M059J (cell line): ENCODE data around the gene ACTBL2. TPM values are rescaled to one million over a fixed set of nuclear protein-coding genes. Genes with fewer than 3 reads are reported as not detected.
"Not testable (repeated sequence)": the region's sequence is repeated elsewhere in the genome, so short reads cannot be mapped to it uniquely, and the experiment has no call there.

Experiments
- DNase-seq: peaks from one replicate; pipeline ENCODE4 v3.0.0-alpha.2; 2012; ENCODE audit warnings: low read depth
- total RNA-seq: library from RNA; depleted of rRNA; stranded (reverse); fragments of >200 nt; shearing (Covaris generic); gene quantifications from 2 replicates; pipeline ENCODE4 v1.2.3, GENCODE V29; 2014

The ACTBL2 gene
- total RNA-seq, 1 experiment from 2014 or later, result 12.9 TPM

DNA sequence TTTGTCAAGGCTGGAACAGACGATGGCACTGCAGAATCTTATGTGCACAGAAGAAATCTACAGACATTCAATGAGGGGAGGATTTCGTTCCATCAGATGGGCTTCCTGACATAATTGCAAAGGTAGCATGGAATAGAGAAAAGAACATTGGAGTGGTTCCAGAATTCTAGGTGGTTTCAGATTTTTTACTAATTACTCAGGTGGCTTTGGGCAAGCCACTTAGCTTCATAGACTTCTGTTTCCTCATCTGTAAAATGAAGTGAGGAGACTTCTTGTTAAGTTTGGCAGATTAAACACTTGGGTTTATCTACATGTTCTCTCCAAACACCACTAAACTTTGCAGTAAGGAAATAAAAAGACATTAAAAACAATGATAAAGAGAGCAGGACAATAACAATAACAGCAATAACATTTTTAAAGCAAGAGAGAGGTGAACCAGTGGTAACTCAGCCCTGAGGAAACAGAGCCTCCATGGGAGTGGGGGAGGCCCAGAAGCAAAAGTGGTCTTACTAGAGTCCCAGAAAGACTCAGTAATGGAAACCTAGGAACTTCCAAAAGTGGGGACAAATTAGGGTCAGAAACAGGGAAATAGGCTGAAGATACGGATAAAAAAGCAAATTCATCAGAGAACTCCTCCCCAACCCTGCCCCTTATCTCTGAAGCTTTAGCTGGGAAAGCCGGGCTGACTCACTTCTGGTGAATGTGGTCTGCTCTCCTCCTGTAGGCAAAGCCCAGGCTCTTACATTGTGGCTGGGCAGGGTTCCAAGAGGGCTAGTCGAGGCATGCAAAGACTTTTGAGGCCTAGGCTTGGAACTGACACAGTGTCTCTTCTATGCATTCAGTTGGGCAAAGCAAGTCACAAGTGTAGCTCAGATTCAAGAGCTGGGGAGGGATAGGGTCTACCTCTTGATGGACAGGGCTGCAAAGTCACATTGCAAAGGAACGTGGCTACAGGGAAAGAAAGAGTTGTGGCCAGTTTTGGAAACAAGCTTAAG is 11.8 kb upstream of the ACTBL2 start:
- DNase-seq, result peak; percentile 98

DNA sequence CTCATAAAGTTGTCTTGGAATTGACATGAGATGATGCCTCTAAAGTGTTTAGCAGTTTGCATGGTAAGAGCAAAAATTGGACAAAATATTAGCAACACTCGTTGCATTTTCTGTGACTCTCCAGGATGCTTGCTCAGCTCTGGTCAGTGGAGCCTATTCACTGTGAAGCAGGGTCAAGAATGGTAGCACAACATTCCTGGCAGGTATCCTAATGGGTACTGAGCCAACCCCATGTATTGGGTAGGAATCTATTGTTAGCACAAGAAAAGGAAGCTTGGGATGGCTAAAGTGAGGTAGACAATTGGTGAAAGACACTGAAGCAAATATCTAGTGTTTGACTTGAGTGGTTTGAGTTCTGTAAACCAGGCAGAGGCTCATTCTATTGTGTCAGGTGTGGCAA is 10.4 kb upstream of the ACTBL2 start:
- DNase-seq, result peak; percentile 85

DNA sequence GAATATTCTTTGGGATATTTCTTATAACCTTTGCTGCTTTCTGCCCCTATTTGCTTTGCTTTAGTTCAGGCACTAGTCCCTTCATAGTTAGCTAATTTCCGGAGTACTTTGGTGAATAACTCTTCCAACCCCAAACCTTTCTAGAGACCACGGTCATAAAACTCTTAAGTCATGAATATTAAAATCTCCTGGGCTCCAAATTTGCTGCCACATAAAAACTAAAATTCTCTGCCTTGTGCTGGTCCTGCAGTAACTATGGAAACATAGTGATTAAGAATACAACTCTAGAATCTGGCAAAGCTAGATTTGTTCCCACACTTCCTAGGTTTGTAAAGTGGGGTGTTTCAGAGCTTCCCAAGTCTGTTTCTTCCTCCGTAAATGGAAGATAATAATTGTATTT is 10.0 kb upstream of the ACTBL2 start:
- peak; percentile 81 for DNase-seq

DNA sequence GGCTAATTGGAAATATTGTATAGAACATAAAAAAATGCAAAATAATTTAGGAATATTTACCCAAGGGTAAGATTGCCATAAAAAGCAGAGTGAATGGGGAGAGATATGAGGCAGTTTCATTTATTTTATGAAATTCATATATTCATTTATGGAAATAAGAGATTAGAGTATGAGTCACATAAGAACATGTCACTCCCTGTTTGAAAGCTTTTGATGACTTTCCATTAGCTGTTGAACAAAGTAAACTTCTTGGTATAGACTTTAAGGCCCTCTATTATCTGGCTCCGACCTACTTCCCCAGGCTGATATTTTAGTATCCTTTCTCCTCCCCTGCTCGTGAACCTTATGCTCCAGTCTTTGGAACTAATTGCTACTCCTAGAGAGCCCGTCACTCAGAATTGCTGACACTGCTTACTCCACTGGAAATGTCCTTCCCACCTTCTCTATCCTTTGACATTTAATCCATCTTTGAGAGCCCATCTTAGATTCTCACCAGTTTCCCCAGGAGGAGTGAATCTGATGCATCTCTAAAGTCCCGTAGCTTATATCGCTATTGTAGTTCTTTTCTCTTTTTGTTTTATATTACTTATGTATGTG is 8.9 kb upstream of the ACTBL2 start:
- DNase-seq, result no peak

DNA sequence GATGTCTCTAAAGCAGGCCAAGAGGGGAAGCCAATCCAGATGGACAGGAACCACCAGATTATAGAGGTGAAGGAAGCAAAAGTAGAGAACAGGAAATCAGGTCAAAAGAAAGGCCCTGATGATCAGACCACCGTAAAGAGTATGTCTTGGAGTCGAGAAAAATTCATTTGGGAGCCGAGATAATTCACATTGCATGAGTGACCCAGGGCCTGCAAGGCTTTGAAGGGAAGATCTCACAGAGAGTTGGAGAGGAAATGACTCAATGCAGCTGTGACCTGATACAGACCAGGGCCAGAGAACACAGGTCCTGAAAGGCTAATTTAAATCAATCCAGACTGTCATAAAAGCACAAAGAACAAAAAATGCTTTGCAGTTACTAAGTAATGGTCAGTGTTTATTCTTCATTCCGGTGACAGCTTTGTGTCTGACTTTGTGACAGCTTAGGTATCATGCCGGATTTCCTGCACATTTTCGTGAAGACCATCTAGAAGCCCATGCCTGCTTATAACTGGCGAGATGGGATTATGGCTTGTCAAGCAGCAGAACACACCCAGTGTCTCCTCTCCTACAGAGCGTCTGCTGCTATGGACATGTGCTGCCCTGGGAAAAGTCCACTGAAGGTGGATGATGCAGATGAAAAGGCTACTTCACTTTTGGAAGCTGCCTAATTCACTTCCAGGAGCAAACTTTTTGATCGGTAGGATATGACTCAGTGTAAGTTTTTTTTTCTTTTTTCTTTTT is 5.8 kb upstream of the ACTBL2 start:
- DNase-seq, result peak; percentile 92

DNA sequence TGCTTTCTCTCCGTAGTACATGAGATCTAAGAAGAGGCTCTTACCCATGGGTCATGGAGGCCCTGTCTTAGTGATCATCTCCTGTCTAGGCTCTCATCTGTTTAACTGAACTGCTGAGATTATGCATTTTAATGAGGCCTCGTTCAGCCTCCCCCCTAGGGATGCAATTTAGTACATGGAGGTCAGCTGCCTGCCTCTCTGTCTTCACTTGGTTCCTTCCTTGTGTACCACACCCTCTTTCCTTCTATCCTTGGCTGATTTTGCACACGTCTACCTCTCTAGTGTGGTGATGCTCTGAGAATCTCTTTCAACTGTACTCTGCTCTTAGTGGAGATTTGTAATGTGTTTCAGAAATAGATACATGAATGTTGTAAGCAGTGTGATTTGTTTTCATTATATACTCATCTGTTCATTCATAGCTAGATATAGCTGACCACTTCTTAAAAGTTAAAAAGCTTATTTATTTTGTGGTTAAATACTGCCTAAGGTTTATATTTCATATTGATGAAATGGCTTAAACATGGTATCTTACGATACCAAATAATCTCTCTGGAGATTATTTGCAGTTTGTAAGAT is 3.5 kb upstream of the ACTBL2 start:
- DNase-seq, result no peak

DNA sequence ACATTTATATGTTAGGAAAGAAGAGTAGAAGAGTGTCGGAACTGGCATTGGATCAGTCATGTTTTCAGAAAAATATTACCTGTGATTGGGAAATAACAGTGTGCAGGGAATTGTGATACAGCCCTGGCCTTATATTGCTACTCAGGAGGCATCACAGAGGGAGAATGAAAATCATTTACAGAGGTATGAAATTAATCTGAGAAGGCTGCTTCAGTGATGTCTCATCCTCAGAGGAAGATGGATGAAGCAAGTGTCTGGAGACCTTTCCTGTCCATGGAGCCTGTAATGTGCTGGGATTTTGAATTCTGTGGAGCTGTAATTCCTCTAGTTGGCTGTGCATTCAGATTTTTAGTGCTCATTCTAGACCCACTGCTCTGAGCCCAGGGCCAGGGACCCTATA is 3.8 kb downstream of the ACTBL2 start:
- DNase-seq, result no peak

DNA sequence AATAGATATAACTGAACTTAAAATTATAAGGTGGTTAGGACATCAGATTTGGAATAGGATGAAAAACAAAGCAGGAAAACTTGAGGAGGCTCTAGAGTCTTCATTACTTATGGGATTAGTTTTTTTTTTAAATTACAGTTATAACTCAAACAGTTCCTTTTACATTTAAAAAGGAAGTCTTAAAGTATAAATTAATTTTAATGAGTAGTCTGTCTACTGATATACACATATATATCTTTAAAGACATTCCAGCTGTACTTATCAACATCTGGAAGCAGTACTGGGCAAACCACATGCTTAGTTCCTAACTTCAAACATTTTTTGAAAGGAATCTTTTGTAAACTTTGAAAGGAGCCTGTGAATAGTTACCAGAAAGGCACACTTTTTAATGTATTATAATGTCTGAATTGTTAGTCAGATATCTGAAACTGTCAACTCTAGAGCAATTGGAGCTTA is 6.0 kb downstream of the ACTBL2 start:
- no peak for DNase-seq

DNA sequence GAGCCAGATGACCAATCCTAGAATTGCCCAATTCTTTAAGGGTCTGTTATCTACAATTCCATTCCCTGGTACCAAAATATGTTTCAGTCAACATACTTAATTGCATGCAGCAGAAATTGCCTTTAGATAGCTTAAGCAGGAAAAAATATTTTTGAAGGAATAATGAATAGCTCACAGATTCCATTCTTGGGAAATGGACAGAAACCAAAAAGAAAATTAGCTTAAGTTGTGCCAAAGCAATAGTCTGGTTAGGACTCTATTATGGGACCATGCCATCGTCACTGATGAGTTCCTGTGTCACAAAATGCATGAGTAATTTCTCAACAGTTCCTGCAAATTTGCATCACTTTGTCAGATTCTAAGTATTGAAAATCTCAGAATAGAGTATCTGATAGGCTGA is 12.3 kb downstream of the ACTBL2 start:
- no peak for DNase-seq

DNA sequence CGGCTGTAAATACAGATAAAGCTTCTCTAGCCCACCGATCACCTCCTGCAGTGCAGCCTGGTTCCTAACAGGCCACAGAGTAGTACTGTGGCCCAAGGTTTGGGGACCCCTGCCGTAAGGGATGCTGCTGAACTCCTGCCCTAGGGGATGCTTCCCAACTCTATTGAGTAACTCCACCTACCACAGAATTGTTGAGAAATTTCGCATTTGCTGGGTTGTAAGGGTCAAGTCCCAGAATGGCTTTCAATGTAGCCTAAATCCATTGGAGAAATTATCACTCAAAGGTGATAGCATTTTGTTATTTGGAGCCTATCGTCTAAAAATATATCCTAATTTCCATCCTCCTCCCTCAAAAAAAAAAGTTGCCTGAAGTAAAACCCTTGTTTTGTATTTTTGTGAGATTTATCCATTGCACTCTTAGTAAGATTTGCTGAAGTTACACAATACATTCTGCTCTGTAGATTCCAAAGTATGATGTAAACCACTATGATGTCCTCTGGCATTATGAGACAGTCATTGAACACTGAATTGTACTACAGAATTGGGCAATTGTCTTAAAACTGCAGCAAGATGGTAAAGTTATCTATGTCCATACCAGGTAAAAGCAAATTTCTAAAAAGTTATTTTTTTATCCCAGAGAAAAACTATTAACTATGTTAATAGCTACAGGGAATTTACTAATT is 14.0 kb downstream of the ACTBL2 start:
- no peak for DNase-seq

DNA sequence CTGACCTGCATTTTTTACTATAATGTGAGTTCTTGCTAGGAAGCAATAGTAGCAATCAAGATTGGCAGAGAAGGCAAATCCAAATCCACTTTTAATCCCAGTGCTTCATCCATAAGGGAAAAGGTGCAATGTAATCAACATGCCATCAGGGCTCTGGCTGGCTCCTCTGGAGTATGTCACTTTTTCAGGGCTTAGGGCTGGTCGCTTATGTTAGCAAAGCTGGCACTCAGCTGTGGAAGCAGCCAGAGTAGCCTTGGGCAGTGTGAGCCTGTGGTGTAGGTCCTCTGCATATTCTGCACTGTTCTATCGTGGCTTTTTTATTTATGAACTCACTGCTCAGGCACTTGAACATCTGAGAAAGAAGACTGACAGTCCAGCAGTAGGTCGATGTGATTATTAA is 16.1 kb downstream of the ACTBL2 start:
- peak; percentile 58 for DNase-seq

DNA sequence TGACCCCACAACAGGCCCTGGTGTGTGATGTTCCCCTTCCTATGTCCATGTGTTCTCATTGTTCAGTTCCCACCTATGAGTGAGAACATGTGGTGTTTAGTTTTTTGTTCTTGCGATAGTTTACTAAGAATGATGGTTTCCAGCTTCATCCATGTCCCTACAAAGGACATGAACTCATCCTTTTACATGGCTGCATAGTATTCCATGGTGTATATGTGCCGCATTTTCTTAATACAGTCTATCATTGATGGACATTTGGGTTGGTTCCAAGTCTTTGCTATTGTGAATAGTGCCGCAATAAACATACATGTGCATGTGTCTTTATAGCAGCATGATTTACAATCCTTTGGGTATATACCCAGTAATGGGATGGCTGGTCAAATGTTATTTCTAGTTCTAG is 22.6 kb downstream of the ACTBL2 start:
- DNase-seq, result not testable (repeated sequence)

DNA sequence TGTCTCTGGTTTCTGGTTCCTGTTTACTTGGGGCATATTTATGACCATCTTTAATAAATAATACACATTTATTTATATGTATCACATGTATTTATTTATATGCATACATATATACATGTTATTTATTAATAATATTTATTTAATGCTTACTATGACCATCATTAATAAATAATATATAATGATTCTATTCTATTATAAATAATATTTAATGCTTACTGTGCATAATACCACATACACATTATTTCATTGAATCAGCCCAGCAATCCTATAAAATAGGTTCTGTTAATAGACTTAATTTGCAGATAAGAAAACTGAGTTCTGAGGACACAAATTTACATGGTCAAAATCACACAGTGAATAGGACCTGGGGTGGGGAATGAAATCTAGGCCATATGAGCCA is 24.2 kb downstream of the ACTBL2 start:
- DNase-seq, result no peak

DNA sequence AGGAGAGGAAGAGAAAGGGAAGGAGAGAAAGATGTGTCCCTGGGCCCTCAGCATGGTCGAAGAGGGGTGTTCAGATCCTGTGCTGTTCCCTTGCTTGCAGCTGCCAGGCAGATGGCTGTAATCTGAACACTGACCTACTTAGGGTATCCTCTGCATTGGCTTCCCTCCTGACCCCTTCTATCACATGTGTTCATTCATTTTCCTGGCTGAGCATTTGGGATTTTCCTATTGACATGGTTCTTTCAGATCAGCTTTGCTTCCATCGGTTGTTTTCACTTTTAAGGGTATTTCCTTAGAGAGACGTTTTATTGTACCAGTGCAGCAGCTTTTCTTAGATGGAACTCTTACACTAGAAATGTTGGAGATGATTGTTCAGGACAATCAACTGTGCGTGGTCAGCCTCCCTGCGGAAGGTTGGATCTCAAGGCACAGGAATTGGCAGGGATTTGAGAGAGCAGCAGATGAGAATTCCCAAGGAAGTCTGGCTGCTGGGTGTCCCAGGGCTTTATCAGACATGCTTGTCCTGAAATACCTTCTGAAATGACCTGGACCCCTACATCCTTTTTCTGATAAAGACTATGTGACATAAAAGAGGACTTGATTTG is 26.0 kb downstream of the ACTBL2 start:
- DNase-seq, result no peak

DNA sequence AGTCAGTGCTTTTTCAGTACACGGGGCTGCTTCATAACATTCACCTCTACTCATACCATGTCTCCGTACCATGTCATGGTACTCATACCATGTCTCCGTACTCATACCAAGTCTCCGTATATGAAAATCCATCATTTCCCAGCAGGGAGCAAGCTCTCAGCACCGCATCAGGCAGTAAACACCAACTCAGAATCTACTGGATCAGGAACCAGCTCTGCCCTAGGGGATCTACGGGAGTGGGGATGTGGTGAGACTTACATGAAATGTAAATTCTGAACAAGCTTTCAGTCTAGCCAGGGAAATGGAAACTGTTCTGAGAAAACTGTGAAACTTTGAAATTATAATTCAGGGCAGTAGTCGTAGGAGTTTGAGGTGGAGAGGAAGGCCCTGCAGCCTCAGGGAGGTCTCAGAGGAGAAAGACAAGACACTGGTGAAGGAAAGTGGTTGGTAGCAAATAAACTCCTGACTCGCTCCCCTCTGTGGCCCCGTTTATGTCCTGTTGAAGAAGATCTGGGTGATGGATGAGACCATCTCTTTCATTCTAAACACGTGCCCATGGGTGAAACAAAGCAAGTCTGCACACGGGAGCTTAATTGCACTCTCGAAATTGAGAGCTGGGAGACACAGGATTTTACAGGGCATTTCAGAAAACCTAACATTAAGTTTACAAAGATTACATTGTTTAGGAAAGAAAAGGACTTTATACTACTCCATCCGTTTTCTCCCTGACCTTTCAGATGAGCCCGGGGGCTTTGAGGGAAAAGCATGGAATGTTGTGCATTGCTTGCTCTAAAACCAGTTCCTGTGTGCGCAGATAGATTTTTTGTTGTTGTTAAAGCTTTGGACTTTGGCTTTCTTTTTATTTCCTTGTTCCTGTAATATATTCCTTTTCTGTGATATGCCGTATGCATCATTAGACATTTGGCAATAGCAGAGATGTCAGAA is 26.8 kb downstream of the ACTBL2 start:
- DNase-seq, result no peak

DNA sequence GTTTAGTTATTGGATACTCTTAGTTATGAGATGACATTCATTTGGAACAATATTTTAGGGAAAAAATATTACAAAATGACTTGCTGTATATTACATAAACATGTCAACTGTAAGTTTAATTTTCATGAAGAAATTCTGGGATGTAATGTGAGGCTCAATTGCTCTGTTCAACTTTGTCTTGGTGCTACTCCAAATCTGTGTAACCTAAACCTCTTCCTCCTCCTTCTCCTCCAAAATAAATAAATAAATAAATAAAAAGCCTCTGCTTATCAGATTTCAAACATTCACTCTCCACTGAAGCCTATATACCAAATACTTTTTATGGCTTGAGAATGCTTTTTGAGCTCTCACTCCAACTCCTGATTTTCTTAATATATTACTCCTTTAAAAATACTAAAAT is 27.7 kb downstream of the ACTBL2 start:
- no peak for DNase-seq

DNA sequence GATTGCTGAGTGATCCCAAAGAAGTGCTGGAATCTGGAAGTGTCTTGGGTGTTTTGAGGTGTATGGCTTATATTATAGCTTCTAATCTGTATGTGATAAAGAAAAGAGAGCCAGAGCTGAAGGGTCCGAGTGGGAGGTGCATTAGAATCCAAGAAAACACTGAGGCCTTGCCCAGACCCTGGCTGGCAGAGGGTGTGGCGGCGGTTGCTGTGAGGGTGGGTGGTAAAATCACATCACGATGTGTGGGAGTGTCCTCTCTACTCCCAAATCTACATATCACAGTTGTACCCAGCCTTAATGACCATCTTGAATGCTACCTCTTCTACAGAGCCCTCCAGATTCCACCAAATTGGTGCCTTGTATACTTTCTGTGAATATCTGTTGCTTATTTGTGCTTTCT is 28.9 kb downstream of the ACTBL2 start:
- no peak for DNase-seq

DNA sequence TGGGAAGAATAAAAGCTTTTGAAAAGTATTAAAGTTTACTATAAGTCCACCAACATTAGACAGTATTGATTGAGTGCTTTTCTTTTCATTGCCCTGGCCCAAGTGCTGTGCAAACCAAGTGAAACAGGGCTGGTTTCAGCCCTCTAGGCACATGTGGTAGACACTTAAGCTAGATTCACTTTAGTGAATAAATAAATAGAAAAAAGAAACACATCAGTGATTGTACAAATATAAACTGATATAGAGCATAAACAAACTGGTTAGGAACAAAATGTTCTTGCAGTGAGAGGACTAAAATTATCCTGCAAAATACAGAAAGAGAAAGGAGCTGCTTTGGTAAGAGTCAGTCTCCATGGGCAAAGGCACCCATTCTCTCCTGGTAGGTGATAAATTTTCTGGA is 29.7 kb downstream of the ACTBL2 start:
- no peak for DNase-seq

DNA sequence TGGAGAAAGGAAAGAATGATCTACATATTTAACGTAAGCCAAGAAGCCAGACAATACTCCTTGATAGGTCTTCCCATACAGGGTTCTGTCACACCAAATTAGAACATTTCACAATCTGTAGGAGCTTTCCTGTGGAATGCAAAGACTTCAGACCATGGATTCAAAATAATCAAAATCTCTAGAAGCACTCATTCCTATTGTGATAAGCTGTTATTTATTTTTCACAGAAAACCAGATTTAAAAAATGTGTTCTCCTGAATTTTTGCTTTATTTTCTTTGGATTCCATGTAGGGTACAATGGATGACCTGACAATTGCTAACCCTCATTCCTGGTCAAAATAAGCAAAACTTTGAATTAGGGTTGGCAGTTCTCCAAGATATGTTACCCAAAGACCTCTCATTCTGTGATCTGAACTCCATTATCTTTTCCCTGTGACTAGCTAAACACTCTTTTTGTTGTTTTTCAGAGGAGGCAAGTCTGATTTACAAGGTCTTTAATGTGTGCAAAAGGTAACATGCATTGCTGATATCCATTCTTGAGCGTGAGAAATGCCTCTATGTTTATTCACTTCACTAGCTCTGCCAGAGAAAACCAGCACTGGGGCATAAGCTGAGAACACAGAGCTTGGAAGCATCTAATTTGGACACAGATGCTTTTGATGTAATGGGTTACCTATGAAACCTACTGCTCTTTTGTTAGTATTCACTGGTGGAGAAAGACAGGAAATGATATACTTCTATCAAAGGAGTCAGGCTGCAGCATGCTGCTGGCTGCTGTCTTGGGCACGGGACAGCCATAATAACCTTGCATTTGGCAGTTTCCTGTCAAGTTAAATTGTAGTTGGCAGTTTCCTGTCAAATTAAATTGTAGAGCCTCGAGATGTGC is 31.4 kb downstream of the ACTBL2 start:
- DNase-seq, result peak; percentile 52
